ENCODE data around the gene DCP1A.
A peak's percentile ranks its signal among the peaks of the same experiment; 100 is the strongest.
"Not testable (repeated sequence)": the region's sequence is repeated elsewhere in the genome, so short reads cannot be mapped to it uniquely, and the experiment has no call there.

DCP1A gene

DNA sequence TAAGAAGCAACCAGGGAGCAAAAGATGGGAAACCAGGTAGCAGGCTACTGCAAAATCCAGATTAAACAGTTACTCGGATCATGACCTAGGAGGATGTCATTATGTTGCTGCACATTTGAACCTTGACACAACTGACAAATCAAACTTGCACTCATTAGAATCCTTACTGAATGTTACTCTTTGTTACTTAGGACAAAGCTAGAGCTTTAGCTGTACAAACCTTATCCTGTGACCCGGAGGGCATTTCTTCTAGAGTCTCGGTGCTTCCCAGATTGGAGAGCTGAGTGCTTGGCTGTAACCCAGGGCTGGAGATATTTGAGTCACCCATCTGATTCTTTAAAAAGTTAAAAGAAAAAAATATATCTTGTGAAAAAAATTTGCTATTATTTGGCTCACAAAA is 43.4 kb downstream of the DCP1A start:
- no peak overlapping the region for H3K9ac ChIP-seq (ENCODE audit: low read depth, low read length)
- H3K36me3 ChIP-seq (ENCODE audit: insufficient read depth, low read length), result peaks cover 12% of the 10 kb centered on the region; the same call in 1 of the 2 replicates
- H3K9me3 ChIP-seq (ENCODE audit: control insufficient read depth, insufficient read depth, low read length), result no peaks in the 10 kb centered on the region

DNA sequence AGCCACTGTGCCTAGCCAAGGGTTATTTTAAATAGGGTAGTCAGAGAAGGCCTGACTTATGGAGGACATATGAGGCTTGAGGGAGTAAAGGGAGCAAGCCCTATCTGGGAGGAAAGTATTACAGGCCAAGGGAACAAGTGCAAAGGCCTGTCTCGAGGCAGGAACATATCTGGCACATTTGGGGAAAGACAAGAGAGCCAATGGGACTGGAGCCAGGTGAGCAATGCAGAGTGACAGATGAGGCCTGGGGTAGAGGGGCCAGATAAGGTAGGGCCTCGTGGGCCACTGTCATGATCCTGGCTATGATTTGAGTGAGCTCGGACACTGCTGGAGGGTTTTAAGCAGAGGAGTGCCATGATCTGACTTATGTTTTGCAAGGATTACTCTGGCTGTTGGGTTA is 43.8 kb downstream of the DCP1A start:
- H3K9ac ChIP-seq (ENCODE audit: low read depth, low read length), result no peak overlapping the region
- no peaks in the 10 kb centered on the region for H3K4me1 ChIP-seq (ENCODE audit: insufficient read depth, low read length)
- no peaks in the 10 kb centered on the region for H3K9me3 ChIP-seq (ENCODE audit: control insufficient read depth, insufficient read depth, low read length)
- 0 out of 2 replicates have a peak, but pooled peaks cover 8% of the 10 kb centered on the region for H3K36me3 ChIP-seq (ENCODE audit: insufficient read depth, low read length)

More for the DNA sequence above, 43.4 kb downstream of the DCP1A start:
- no peaks in the 10 kb centered on the region for H3K4me1 ChIP-seq (ENCODE audit: insufficient read depth, low read length)

DNA sequence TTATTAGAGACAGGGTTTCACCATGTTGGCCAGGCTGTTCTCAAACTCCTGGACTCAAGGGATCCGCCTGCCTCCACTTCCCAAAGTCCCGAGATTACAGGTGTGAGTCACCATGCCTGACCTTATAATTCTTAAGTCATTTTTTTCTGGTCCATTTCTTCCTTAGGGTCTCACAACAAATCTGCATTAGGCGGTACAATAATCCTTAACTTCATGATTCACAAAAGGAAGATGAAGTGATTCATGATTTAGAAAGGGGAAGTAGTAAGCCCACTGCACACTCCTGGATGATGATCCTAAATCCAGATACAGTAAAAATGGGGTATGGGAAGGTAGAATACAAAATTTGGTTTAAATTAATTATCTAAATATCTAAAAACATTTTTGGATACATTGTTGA is 46.5 kb downstream of the DCP1A start:
- Histone ChIP-seq H3K4me1 (ENCODE audit: insufficient read depth, low read length) (no peaks in the 10 kb centered on the region), H3K9ac (ENCODE audit: low read depth, low read length) (no peak overlapping the region), H3K9me3 (ENCODE audit: control insufficient read depth, insufficient read depth, low read length) (no peaks in the 10 kb centered on the region), H3K36me3 (ENCODE audit: insufficient read depth, low read length) (0 out of 2 replicates have a peak, but pooled peaks cover 11% of the 10 kb centered on the region)

DNA sequence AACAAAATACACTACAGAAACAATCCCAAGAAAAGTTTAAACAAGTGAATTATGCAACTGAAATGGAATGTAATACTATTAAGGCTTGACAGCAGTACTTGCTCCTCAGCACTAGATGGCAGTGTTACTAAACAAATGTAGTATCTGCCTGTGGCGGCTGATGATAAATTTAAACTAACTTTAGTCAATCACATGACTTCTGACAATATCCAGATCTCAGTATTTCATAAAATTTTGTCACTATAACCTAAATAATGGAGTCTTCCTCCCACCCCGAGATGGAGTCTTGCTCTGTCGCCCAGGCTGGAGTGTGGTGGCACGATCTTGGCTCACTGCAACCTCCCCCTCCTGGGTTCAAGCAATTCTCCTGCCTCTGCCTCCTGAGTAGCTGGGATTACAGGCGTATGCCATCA is 47.7 kb downstream of the DCP1A start:
- not testable (repeated sequence) for H3K9me3 ChIP-seq (ENCODE audit: control insufficient read depth, insufficient read depth, low read length); H3K4me1 ChIP-seq (ENCODE audit: insufficient read depth, low read length); H3K9ac ChIP-seq (ENCODE audit: low read depth, low read length)
- H3K36me3 ChIP-seq (ENCODE audit: insufficient read depth, low read length), result 0 out of 2 replicates have a peak, but pooled peaks cover 11% of the 10 kb centered on the region

DNA sequence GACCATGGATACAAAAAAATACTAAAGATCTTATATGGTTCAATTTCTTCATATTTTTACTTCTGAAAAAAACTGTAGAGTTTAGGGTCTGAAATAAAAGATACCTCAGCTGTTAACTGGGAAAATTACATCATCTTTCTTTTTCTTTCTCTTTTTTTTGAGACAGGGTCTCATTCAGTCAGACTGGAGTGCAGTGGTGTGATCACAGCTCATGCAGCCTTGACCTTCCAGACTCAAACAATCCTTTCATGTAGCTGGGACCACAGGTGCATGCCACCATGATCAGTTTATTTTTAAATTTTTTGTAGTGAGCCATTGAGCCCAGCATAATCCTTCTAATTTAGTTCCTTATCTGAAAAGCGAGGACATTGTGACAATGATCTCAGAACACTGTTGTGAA is 51.9 kb downstream of the DCP1A start:
- no peaks in the 10 kb centered on the region for H3K4me1 ChIP-seq (ENCODE audit: insufficient read depth, low read length)
- H3K9me3 ChIP-seq (ENCODE audit: control insufficient read depth, insufficient read depth, low read length), result no peaks in the 10 kb centered on the region
- peaks cover 8% of the 10 kb centered on the region; the same call in 1 of the 2 replicates for H3K36me3 ChIP-seq (ENCODE audit: insufficient read depth, low read length)
- H3K9ac ChIP-seq (ENCODE audit: low read depth, low read length), result no peak overlapping the region

DNA sequence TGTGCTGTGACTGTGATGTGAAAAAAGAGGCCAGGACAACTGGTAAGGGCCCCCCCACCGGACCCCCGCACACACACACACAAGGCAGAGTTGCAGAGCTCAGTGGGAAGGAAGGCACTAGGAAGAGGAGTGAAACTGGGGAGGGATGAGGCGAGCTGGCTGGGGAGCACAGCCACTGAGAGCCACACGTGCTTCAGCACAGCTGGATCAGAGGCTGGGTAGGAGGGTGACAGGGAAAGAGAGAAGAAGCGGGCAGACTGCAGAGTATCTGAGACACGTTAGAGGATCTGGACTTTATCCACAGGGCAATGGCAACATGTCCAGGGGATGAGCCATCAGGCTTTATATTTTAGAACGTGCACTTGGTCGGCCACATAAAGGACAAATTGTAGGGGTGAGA is 53.5 kb downstream of the DCP1A start:
- H3K9ac ChIP-seq (ENCODE audit: low read depth, low read length), result no peak overlapping the region
- H3K9me3 ChIP-seq (ENCODE audit: control insufficient read depth, insufficient read depth, low read length), result no peaks in the 10 kb centered on the region
- H3K4me1 ChIP-seq (ENCODE audit: insufficient read depth, low read length), result no peaks in the 10 kb centered on the region
- peaks cover 8% of the 10 kb centered on the region for H3K36me3 ChIP-seq (ENCODE audit: insufficient read depth, low read length)

DNA sequence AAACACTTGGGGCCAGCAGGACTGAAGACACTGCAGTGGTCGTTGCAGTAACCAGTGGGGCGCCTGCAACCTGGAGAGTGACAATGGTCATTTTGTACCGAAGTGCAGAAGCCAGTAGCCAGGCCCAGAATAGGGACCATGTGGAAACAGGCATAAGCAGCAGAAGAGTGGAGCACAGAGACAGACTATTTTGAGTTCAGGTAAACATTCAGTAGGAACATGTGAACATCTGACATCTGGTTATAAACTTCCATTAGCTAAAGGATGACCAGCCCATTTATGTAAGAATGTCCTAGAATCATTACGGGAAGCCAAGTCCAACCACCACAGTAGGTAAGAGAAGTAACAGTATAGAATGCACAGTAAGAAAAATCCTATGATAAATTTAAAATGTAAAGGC is 59.1 kb downstream of the DCP1A start:
- peaks cover 3% of the 10 kb centered on the region for H3K36me3 ChIP-seq (ENCODE audit: insufficient read depth, low read length)
- H3K9ac ChIP-seq (ENCODE audit: low read depth, low read length), result no peak overlapping the region
- peaks cover 26% of the 10 kb centered on the region for H3K4me1 ChIP-seq (ENCODE audit: insufficient read depth, low read length)
- H3K9me3 ChIP-seq (ENCODE audit: control insufficient read depth, insufficient read depth, low read length), result no peaks in the 10 kb centered on the region

DNA sequence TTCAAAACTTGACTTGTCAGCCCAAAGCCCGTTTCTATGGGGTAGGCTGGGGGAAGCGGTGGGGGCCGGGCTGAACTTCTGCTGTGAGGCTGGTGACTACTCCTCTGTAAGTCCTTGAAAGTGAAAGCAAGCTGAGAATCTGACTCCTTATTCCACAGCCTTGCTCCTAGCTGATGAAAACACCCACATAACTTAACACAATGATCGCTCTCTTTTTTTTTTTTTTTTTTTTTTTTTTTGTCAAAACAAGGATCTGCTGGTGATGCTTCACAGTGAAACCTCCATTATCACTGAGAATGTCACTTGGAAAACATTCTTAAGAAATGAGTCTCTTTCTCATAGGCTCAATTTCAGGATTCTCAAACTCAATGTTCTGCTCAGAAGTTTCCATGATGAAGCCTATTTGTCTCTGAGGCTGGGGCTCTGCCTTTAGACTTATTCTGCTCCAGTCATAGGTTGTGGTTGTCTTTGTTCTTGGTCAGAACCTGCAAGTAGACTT is 60.2 kb downstream of the DCP1A start:
- H3K9ac ChIP-seq (ENCODE audit: low read depth, low read length), result no peak overlapping the region
- H3K36me3 ChIP-seq (ENCODE audit: insufficient read depth, low read length), result peaks cover 3% of the 10 kb centered on the region; the same call in 1 of the 2 replicates
- peaks cover 26% of the 10 kb centered on the region for H3K4me1 ChIP-seq (ENCODE audit: insufficient read depth, low read length)
- no peaks in the 10 kb centered on the region for H3K9me3 ChIP-seq (ENCODE audit: control insufficient read depth, insufficient read depth, low read length)

DNA sequence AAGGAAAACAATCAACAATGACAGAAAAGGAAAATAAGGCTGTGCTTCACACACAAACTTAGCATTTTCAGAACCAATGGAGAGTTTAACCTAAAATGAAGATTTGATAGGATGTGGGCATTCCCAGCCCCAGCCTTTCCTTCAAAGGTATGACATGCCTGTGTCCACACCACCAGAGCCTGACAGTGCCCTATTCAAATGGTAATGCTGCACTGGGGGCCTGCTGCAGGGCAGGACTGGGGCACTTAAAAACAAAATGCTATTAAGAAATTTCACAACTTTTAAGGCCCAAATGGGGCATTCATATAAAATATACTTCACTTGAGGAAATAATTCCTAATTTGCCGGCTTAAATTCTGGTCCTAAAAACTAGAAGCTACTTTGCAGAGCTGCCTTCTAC is 60.6 kb downstream of the DCP1A start:
- H3K4me1 ChIP-seq (ENCODE audit: insufficient read depth, low read length), result peaks cover 26% of the 10 kb centered on the region
- peaks cover 3% of the 10 kb centered on the region; the same call in 1 of the 2 replicates for H3K36me3 ChIP-seq (ENCODE audit: insufficient read depth, low read length)
- H3K9ac ChIP-seq (ENCODE audit: low read depth, low read length), result no peak overlapping the region
- H3K9me3 ChIP-seq (ENCODE audit: control insufficient read depth, insufficient read depth, low read length), result no peaks in the 10 kb centered on the region

DNA sequence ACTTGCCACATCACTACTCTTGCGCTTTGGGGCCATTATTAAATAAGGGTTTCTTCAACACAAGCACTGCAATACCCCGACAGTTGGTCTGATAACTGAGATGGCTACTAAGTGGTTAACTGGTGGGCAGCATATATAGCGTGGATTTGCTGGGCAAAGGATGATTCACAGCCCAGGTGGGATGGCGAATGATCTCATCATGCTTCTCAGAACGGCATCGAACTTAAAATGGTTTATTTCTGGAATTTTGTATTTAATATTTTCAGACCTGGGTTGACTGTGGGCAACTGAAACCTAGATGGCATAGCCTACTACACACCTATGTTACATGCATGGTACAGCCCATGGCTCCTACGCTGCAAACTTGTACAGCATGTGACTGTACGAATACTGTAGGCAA is 64.8 kb downstream of the DCP1A start:
- no peak overlapping the region for H3K9ac ChIP-seq (ENCODE audit: low read depth, low read length)
- peaks cover 3% of the 10 kb centered on the region; the same call in 1 of the 2 replicates for H3K36me3 ChIP-seq (ENCODE audit: insufficient read depth, low read length)
- no peaks in the 10 kb centered on the region for H3K9me3 ChIP-seq (ENCODE audit: control insufficient read depth, insufficient read depth, low read length)
- H3K4me1 ChIP-seq (ENCODE audit: insufficient read depth, low read length), result peaks cover 22% of the 10 kb centered on the region

DNA sequence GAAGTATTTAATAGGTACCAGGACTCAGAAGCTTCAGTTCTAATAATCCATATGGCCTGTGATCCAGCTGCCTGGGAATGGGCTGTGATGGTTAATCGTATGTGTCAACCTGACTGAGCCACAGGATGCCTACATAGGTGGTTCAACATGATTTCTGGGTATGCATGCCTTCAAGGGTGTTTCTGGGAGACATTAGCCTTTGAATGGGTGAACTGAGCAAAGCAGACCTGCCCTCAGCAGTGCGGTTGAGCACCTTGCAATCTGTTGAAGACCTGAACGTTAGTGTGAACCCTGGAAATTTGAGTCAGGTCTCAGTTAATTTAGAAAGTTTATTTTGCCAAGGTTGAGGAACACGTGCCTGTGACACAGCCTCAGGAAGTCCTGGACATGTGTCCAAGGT is 68.7 kb downstream of the DCP1A start:
- H3K9me3 ChIP-seq (ENCODE audit: control insufficient read depth, insufficient read depth, low read length), result no peaks in the 10 kb centered on the region
- H3K4me1 ChIP-seq (ENCODE audit: insufficient read depth, low read length), result peaks cover 15% of the 10 kb centered on the region
- H3K36me3 ChIP-seq (ENCODE audit: insufficient read depth, low read length), result no peaks in the 10 kb centered on the region
- no peak overlapping the region for H3K9ac ChIP-seq (ENCODE audit: low read depth, low read length)

DNA sequence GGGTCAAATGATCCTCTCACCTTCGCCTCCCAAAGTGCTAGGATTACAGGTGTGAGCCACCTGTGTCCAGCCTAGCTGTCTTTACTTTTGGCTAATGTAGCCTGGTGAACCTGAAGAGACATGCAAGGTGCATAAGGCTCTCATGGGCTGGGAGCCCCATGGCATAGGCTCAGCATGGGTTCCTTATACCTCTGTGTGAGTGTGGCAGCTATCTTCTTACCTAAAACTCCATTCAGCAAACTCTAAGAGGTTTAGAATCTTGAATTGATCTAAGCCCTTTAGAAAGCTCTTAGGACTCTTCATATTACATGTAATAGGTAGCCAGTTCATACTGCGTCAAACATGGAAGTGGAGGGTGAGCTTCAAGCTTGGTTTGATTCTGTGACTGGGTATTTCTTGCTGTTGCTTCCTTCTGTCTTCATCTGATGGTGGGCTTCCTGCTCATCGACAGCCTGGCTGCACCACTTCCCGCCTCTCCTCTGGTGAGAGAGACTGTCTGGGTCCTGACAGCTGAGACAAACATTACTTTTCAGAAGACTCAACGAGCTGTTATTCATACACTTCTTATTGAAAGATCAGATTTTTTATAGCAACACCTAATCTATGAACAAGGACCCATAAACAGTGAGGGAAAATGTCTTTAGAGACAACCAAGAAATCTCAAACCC is 72.3 kb downstream of the DCP1A start:
- H3K36me3 ChIP-seq (ENCODE audit: insufficient read depth, low read length), result no peaks in the 10 kb centered on the region
- no peaks in the 10 kb centered on the region for H3K9me3 ChIP-seq (ENCODE audit: control insufficient read depth, insufficient read depth, low read length)
- H3K4me1 ChIP-seq (ENCODE audit: insufficient read depth, low read length), result peaks cover 23% of the 10 kb centered on the region
- no peak overlapping the region for H3K9ac ChIP-seq (ENCODE audit: low read depth, low read length)

DNA sequence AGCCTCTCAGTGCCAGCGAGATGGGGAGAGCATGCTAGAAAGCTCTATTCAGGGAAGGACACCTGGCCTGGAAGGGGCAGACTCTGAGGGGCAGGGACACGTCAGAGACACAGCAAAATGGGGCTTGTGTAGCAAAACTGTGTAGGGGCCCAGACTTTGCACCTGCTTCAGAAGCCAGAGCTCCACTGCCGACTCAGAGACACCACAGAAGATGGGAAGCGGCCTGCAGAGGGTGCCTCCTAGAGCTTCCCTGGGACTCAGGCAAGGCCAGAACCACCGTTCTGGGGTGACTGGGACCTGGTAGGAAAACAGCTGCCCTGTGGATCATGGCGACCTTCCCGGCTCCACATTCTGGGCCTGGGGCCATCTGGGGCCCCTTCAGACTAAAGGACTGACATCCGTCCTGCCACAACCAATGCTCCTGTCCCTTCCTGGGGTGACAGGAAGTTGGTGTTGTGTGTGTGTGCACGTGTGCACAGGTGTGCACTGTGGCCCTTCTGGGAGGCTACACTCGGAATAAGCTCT is 74.1 kb downstream of the DCP1A start:
- Histone ChIP-seq H3K9ac (ENCODE audit: low read depth, low read length) (no peak overlapping the region), H3K9me3 (ENCODE audit: control insufficient read depth, insufficient read depth, low read length) (no peaks in the 10 kb centered on the region), H3K36me3 (ENCODE audit: insufficient read depth, low read length) (no peaks in the 10 kb centered on the region), H3K4me1 (ENCODE audit: insufficient read depth, low read length) (peaks cover 25% of the 10 kb centered on the region)

DNA sequence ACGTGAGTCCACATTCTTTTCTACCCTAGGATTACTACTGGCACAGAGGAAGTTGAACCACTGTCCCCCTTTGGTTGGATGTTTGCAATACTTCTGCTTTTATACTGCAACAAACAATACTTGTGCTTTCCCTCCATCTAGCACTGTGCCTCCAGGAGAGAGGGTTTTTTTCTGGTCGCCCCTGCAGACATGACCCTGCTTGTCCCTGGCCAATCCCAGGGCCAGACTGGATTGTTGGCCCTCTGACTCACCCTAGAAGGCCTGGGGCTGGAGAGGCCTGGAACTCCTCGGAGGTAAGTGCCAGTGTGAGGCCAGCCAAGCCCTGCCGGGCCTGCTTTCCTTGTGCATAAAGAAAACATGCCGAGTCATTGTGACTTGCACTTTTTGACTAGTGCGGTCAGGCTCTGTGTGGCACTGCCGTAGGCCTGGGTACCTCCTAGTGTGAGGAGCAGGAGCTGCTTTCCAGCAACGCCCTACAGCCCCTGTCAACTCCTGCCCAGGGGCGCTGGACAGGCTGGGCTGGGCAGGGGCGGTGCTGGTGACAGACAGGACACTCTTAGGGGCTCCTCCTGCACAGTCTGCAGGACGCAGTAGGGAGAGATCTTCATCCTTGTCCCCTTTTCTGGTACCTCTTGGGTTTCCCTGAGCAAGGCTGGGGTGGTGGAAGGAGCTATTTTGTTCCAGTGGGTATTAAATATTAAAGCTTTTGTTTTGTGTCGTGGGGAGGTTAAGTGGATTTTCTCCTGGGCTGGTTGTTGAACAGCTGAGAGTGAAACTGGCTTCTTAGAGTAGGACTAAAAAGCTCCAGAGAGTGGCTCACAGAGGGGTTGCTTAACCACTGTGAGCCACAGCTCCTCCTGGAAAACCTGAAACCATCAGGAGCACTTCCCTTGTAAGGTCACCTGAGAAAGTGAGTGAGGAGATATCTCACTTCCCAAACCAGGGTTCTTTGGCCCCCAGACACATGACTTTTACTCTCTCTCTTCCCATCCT is 77.2 kb downstream of the DCP1A start:
- Histone ChIP-seq H3K9me3 (ENCODE audit: control insufficient read depth, insufficient read depth, low read length) (no peaks in the 10 kb centered on the region), H3K36me3 (ENCODE audit: insufficient read depth, low read length) (no peaks in the 10 kb centered on the region), H3K4me1 (ENCODE audit: insufficient read depth, low read length) (peaks cover 21% of the 10 kb centered on the region), H3K9ac (ENCODE audit: low read depth, low read length) (peak overlapping the region; percentile 23; the same call in 1 of the 2 replicates)

Measured in ES-I3 (cell line).